GM19351 (cell line): Measurements from ENCODE around the gene TMEM175.

Experiments used
- ATAC-seq: cut with Tn5 transposase; IDR thresholded peaks from one replicate; pipeline ENCODE4 v1.9.1; 2021; ENCODE audit warnings: mild to moderate bottlenecking, moderate library complexity; ENCODE audit not compliant: unreplicated experiment

Gene TMEM175, protein sequence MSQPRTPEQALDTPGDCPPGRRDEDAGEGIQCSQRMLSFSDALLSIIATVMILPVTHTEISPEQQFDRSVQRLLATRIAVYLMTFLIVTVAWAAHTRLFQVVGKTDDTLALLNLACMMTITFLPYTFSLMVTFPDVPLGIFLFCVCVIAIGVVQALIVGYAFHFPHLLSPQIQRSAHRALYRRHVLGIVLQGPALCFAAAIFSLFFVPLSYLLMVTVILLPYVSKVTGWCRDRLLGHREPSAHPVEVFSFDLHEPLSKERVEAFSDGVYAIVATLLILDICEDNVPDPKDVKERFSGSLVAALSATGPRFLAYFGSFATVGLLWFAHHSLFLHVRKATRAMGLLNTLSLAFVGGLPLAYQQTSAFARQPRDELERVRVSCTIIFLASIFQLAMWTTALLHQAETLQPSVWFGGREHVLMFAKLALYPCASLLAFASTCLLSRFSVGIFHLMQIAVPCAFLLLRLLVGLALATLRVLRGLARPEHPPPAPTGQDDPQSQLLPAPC

DNA sequence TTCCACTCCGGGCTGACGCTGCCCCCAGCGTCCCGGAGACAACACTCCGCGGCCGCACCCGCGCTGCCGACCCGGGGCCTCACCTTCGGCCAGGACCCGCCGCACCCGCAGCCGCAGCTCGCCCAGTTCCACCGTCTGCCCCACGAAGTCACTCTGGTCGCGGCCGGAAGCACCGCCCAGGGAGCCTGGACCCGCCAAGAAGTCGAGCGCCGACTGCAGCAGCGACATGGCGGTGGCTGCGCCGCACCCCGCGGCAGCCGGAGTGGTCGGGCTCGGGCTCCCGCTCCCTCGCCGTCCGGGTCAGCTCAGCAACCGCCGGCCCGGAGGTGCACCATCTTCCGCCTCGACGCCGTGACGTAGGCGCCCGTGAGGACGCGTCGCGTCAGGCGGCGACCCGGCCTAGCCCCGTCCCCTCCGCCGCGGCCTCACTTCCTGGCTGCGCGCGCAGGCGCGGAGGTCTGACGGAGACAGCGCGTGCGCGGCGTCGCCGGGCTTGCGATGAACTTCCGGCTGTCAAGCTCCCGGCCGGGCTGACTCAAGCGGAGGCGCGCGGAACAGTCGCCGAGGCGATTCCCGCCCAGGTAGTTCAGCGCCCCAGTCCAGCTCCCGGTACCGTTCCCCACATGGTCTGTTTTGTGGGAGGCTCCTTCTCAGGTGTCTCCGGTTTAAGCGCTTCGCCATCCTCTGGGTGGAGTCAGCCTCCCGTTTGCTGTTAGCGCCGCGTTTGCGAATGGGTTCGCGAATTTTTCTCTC, at the start of gene TMEM175, which contains the start of gene GAK:
Gene TMEM175 (plus strand): TSS at position 501 of the 753 bp plus-strand sequence. CDS start 15,280 bp downstream, outside the sequence.
Gene GAK (minus strand): TSS at position 357 of the 753 bp plus-strand sequence. CDS start 129 bp downstream, at position 228.
- ATAC-seq = peak; percentile 84

DNA sequence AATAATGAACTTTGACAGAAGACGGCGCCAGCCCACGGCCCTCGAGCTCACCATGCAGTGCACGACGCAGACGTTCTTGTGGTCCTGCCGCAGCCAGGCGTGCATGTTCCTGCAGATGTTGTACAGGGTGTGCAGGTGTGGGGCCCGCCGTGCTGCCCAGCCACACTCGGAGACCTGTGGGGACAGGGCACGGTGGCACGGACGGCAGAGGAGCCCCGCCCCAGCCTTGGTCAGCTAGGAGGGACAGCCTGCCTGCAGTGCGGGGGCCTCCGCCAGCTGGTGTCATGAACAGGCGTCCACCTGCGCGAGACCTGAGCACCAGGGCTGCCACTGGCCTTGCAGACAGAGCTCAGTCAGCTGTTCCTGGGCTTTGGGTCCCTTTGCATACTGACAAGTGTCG, 49.6 kb upstream of the TMEM175 start:
- no peak for ATAC-seq

DNA sequence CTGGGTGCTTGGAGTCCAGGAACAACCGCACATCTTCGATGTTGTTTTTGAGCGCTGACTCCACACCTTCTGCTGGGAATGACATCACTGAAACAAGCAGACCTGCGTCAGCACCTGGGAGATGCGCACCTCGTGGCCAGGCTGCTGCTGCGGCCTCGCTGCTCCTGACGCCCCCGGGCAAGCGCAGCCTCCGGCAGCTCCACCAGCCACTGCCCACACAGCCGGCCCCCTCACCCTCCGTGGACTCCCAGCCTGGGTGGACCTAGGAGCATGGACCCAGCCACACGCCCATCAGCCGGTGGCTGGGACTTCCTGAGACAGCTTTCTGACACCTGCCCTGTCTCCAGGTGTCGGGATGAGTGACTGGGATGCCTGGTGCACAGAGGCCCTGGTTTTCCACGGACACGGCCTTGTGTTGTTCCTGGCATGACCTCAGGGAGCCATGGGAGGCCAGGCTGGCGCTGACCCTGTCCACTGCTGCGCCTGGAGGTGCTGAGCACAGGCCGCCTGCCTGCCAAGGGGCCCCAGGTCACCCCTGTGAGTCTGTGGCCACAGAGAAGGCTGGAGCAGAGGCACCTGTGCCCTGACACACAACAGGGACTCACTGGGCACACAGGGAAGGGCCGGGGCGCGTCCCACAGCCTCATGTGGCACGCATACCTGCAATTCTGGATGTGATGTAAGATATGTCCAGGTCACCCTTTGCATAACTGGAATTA, 48.7 kb upstream of the TMEM175 start:
- no peak for ATAC-seq

DNA sequence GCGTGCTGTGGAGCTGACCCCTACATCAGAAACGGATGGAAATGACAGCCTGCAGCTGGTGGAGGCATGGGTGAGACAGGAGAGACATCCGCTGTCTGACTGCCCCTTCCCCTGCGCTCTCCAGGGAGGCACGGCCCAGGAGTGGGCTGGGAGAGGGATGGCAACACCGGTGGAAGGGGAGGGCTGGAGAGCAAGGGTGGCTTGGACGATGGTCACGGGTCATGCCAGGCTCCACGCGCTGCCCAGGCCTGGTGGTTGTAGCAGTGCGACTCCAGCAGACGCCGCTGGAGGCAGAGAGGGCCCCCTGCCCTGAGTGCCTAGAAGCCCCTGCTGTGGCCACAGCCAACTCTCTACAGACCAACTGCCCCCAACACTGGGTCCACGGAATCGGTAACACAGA, 48.0 kb upstream of the TMEM175 start:
- no peak for ATAC-seq

DNA sequence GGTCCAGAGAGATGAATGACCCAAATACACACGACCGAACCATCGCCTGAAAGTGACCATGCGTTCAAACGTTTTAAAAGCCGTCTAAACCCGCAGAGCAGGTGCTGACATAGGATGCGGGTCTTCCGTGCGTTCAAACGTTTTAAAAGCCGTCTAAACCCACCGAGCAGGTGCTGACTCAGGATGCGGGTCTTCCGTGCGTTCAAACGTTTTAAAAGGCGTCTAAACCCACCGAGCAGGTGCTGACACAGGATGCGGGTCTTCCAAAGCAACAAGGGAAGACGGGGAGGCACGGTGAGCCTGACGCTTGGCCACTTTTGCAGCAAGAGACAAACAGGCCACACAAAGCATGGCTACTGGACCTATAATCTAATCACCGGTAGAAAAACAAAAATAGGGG, 47.4 kb upstream of the TMEM175 start:
- ATAC-seq = no peak

DNA sequence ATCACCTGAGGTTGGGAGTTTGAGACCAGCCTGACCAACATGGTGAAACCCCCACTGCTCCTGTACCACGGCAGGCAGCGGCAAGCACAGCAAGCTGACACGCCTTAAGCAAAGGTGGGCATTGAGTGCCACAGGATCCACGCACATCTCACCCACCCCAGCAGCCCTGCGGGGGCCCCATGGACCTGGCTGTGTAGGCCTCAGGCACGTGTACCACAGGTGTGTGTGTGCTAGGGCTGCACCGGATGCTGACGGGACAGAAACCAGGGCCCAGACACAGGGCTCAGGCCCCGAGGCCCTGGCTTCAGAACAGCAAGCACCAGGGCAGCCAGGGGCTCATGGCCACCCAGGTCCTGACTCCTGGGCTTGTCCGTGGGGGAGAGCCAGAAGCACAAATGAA, 46.9 kb upstream of the TMEM175 start:
- no peak for ATAC-seq

DNA sequence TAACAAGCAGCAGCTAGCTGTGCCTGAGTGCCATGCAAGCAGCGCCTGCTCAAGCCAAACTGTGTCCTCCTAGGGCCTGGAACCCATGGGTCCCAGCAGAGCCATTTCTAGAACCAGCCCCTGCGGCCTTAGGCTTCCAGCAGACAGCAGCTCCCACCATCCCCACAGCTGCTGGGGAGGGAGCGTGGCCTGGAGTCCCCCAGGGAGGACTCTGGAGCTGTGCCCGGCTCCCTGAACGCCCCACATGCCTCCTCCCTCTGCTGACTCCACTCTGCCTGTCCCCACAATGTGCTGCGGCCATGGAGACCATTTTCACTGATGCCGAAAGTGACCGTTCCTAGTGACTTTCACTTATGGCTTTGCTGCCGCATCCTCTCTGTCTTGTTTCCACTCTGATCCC, 46.0 kb upstream of the TMEM175 start:
- no peak for ATAC-seq

DNA sequence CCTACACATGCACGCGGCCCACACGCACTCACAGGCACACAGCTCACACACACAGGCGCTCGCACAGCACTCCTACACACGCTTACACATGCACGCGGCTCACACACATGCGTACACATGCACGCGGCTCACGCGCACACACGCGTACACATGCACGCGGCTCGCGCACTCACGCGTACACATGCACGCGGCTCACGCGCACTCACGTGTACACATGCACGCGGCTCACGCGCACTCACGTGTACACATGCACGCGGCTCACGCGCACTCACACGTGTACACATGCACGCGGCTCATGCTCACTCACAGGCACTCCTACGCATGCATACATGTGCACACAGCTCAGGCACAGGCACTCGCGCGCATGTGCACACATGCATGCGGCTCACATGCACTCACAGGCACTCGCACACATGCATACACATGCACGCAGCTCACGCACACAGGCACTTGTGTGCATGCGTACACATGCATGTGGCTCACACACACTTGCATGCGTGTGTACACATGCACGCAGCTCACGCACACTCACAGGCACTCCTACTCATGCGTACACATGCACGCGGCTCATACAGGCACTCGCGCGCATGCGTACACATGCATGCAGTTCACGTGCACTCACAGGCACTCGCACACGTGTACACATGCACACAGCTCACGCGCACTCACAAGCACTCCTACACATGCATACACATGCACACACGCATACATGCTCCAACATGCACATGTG, 45.1 kb upstream of the TMEM175 start:
- ATAC-seq = no peak

DNA sequence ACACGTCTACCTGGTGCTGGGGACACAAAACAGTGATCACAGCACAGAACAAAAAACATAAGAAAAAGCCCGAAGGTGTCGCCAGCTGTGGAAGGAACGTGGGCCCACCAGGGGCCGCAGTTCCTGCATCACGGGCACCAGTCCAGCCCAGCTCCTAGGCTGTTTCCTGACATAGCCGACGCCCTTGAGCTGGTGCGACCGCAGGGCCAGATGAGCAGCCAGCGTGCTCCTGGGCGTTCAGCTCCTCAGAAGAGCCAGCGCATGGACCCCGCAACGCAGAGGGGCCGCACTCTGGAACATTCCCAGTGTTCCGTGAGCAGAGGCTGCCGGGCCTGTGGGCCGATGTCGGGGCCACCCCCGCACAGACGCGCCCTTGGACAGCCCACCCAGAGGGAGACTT, 44.2 kb upstream of the TMEM175 start:
- ATAC-seq = no peak

DNA sequence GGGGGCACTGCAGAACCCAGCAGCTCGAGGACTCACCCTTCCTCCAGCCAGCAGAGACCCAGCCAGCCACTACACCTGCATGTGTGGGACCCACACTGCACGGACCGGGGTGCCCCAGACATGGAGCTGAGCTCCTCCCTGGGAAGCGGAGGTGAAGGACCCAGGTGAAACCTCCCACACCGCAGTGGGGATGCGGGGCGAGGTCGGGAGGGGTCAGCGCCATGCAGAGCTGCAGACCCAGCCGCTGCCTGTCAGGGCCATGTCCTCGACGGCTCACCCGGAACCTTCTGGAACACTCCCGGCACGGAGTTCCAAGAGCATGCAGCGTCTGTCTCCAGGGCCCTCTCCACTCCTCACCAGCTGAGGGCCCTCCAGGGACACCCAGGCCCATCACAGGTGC, 42.7 kb upstream of the TMEM175 start:
- no peak for ATAC-seq

DNA sequence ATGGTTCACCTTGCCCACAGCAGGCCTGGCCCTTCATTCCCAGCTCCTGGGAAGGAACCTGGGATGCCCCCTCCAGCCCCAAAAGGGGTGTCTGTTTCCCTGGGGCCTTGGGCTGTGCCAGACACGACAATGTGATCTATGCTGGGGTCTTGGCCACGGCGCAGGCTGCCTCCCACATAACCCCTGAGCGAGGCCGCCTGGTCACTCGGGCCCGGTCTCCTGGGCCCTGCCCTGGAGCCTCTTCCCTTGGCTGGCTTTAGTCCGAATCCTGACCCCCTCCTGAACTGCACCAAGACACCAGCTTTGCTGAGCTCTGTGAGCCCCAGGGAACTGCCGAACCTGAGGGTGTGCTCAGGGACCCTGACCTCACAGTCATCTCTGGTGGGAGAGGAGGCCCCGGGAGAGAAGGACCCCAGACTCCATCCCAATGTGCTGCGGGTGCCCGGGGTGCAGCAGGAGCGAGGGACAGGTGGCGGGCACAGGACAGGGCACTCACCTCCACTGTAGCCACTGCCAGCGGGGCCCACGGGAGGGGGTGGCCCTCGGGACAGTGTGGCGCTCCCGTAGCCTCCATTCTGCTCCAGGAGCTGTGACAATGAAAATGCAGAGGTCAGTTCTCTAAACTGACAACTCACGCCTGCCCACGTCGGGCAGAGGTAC, 42.1 kb upstream of the TMEM175 start:
- no peak for ATAC-seq

DNA sequence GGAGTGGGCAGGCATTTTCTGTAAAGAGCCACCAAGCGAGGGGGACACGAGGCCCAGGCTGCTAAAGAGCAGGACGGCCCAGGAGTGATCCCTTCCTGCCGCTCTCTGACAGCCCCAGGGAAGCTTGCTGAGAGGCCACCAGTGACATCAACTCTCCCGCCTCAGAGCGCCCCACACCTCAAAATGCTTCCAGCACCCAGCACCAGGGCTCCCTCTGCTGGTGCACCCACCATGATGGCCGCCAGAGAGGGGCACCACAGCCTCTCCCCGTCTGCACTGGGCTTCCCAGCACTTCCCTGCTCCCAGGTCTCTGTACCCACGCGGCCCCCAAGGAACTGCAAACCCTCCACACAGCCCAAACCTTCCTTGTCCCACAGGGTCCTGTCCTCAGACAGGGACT, 40.5 kb upstream of the TMEM175 start:
- no peak for ATAC-seq

DNA sequence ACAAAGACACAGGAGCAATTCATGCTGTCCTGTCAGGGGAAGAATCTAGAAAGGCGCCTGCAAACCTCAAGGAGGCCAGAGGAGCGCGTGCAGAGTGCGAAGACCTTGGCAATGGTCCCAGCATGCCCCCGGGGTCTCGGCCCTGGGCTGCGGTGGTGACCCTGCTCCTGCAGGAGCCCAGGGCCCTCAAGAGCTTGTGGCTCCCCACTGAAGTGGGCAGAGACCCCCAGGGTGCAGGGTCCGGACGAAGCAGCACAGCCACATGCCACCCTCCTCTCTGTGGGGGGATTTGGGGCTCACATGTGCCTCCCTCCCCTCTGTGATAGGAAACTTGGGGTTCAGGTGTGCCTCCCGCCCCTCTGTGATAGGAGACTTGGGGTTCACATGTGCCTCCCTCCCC, 39.5 kb upstream of the TMEM175 start:
- no peak for ATAC-seq

DNA sequence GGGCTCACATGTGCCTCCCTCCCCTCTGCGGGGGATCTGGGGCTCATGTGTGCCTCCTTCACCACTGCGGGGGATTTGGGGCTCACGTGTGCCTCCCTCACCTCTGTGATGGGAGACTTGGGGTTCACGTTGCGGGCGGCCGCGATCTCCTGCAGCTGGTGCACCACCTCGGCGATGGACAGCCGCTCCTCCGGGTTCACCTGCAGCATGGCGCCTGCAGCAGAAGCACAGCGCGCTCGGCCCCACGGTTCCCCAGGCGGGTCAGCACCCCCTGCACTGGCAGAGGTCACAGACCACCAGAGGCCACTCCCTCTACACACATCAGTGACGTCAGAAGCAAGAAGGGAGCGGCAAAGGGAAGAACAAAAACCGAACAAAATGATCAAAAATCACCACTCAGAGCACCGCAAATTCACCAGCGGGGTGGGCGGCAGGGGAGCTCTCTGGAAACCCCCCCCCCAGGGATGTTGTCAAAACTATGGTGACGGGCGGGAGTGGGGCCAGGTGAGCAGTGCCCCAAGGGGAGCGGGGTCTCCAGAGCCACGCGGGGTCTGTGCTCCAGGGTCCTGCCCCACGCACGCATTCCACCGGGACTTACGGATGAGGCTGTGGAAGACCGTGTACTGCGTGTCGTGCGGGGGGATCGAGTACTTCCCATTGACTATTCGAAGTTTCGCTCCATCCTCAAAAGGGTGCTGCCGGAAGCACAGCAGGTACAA, 38.8 kb upstream of the TMEM175 start:
- ATAC-seq = no peak

DNA sequence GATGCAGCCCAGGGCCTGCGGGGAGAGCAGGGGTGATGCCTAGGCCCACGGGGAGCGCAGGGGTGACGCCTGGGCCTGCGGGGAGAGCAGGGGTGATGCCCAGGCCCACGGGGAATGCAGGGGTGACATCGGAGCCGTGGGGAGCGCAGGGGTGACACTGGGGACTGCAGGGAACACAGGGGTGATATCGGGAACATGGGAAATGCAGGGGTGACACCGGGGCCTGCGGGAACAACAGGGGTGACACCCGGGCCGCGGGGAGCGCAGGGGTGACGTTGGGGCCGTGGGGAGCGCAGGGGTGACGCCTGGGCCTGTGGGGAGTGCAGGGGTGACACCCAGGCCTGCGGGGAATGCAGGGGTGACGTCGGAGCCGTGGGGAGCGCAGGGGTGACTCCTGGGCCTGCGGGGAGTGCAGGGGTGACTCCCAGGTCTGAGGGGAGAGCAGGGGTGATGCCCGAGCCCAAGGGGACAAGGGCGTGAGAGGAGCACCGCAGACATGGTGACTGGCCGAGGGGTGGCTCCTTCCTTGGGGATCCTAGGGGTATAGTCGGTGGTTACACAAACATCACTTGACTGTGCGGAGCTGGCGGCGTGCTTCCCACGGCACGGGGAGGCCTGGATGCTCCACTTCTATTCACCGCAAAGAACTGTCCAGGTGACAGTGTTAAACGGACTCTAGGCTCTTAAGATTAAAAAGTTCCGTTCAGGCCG, 38.1 kb upstream of the TMEM175 start:
- ATAC-seq = no peak

DNA sequence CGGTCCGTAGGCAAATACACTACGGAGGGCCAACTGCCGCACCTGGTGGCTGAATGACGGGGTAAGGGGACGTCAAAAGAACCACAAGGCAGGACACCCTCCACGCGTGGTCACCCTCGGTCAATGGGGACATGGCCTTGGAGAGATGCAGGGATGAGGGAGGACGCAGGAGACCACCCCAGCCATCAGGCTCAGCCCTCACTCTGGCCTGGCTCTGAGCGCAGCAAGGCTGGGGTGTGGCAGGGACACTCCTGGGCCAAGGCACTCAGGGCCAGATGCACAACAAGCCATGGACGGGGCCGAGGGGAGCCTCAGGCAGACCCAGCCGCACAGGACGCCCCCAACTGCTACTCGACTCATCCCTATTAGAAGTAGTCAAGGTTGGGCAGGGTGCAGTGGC, 36.7 kb upstream of the TMEM175 start:
- no peak for ATAC-seq

DNA sequence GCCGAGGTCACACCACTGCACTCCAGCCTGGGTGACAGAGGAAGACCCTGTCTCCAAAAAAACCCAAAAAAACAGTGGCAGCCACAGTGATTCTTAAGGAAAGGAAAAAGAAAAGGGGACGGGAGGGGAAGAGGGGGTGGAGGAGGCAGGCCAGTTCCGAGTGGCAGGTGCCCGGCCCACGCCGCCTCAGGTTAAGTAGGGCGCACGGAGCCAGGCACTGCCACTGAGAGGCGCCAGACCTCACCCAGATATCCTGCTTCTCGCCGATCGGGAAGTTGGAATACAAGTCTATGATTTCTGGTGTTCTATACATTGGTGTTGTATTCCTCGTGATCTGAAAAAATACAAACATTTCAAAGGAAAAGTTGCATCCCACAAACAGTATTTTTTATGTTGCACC, 36.0 kb upstream of the TMEM175 start:
- ATAC-seq = no peak

DNA sequence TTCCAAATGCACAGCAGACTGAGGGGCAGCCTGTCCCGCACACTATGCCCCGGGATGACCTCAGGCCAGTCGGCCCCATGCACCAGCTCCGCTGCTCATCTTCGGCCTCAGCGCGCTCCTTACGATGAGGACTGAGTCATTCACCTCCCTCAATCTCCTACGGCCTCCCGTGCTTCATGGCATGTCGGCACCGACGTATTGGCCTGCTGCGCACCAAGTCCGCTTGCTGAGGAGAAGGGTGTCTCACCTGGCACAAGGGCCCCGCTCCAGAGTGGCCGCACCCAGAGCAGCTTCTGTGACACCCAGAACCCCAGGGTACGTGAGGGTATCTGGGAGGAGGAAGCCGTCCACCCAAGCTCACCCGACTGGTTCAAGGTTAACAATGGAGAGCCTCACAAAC, 35.6 kb upstream of the TMEM175 start:
- ATAC-seq = no peak

DNA sequence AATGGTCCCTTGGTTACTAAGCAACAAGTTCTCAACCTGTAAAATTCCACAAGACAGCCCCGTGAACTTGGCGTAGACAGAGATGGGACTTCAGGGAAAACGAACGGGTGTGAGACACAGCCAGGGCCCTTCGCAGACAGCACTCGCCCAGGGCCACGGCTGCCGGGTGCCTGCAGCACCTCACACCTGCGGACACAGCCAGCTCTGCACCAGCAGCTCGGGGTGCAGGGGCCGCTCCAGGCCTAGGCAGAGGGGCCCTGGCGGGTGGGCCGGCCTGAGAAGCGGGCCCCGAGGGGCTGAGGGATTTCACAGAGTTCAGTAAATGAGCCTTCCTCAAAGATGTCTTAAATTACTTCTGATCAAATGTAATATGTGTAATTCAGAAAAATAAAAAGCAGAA, 34.1 kb upstream of the TMEM175 start:
- ATAC-seq = no peak
